NCI-H524 (cell line): ENCODE measurements around the gene DNAH14.
"Not testable (repeated sequence)": the region's sequence is repeated elsewhere in the genome, so short reads cannot be mapped to it uniquely, and the experiment has no call there.

Source experiments
- DNase-seq, 2 experiments: peaks; one replicate each; lab custom pipeline; 2025; lab: John Stamatoyannopoulos, UW

The DNAH14 gene

DNA sequence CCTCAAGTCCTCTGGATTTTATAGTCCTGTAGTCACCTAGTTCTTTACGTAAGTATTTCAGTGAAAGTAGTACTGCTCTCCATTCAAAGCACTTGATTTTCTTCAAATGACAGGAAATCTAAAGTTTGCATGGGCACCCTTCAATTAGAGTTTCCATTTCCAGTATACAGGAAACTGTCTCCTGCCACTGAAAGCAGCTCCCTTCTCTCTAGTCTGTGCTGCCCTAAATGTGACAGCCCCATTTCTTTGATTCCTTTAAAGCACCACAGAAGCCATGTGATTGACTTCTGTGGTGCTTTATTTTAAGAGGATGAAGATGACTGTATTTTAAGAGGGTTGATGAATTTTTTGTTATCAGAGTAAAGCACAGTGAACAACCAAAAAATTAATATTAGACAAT lies 226.1 kb downstream of the DNAH14 start:
- DNase-seq, result no peak

DNA sequence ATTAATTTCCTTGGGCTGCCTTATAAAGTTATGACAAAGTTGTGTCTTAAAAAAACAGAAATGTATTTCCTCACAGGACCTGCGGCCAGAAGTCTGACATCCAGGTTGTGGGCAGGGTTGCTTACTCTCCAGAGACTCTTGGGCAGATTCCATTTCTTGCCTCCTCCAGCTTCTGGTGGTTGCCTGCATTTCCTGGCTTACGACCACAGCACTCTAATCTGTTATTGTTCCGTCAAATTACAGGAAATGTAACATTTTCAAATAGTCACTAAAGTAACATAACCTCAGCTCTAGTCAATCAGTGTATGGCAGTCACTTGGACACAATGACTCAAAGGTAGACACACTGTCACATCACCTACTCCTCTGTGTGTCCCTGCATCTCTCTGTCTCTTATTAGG lies 226.8 kb downstream of the DNAH14 start:
- no peak for DNase-seq

DNA sequence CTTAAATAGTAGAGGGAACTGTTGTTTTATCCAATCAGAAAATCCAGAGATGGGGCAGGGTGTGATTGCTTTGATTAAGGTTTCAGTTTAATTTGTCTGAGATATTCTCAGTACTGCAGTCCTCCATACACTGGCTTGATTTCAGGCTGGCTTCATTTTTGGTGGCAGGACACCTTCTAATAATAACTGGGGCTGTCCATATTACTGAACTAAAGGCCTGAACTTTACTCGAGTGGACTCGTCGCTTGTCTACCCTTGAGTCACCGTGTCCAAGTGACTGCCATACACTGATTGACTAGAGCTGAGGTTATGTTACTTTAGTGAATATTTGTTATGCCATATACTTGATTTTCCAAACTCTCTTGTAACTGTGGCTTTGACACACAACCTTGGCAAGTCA lies 228.8 kb downstream of the DNAH14 start:
- no peak for DNase-seq

DNA sequence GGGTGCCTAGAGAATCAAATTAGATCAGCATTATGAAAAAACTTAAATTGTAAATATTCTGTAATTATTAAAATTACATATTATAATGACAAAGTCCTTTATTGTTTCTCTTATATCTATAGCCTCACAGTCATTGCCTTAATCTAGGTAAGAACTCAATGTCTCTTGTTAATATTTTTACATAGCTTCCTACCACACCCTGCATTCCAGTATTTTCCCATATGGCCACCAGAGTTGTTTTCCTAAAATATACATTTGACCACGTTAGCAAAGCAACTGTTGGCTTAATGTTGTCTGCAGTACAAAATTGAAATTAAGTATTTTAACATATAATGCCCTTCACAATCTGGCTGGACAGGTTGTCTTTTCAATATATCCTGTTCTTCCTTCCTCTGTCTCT lies 230.3 kb downstream of the DNAH14 start:
- no peak for DNase-seq

DNA sequence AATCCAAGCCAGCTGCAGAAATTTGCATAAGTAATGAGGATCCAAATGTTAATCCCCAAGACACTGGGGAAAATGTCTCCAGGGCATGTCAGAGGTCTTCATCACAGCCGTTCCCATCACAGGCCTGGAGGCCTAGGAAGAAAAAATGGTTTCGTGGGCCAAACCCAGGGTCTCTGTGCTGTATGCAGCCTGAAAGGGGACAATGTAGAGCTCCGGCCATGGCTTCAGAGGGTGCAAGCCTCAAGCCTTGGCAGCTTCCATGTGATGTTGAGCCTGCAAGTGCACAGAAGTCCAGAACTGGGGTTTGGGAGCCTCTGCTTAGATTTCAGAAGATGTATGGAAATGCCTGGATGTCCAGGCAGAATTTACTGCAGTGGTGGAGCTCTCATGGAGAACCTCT lies 247.9 kb downstream of the DNAH14 start:
- not testable (repeated sequence) for DNase-seq

DNA sequence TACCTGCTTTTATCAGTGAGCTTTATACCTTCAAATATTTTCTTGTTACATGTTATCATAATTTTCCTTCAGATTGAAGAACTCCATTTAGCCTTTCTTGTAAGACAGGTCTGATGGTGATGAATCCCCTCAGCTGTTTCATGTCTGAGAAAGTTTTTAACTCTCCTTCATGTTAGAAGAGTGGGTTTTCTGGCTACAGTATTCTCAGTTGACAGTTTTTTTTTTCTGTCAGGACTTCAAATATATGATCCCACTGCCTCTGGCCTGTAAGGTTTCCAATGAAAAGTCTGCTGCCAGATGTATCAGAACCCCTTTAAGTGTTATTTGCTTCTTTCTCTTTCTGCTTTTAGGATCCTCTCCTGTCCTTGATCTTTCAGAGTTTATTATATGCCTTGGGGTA lies 250.2 kb downstream of the DNAH14 start:
- no peak for DNase-seq

DNA sequence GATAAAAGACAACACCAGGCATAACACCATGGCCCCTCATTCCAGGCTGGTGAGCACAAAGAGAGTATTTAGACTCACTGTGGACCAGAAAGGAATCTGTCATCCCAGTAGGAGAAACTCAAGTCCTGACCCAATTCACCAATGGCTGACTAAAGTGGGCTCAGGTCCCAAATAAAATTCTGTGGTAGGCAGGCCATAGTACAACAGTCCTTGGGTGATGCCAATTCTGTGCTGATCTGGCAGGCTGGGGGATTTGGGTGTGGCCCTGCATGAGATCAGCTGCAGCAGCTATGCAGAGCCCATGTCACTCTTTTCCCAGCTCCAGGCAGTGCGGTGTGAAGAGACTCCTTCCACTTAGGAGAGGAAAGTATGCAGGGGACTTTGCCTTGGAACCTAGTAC lies 253.2 kb downstream of the DNAH14 start:
- no peak for DNase-seq

DNA sequence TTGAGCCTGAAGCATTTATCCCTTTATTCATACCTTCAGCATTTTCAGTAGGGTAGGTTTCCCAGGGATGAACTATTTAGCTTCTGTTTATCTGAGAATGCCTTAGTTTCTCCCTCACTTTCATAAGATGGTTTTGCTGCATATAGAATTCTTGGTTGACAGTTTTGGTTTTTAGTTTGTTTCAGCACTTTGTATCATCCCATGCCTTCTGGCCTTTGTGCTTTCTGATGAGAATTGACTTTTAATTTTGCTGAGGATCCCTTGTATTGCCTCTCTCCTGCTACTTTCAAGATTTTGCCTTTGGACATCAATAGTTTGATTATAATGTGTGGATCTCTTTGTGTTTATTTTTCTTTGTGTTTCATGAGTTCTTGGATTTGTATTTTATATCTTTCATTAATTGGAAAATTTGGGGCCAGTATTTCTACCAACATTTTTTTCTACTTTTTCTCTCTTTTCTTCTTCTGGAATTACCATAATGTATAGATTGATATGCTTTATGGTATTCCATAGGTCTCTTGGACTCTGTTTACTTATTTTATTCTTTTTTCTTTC lies 261.8 kb downstream of the DNAH14 start:
- no peak for DNase-seq

DNA sequence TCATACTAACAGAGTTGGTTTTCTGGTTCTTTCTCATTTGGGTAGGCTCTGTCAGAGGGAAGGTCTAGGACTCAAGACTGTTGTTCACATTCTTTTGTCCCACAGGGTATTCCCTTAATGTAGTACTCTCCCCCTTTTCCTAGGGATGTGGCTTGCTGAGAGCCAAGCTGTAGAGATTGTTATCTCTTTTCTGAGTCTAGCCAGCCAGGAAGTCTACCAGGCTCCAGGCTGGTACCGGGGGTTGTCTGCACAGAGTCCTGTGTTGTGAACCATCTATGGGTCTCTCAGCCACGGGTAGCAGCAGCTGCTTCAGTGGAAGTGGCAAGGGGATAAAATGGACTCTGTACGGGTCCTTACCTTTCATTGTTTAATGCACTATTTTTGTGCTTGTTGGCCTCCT lies 272.0 kb downstream of the DNAH14 start:
- no peak for DNase-seq

DNA sequence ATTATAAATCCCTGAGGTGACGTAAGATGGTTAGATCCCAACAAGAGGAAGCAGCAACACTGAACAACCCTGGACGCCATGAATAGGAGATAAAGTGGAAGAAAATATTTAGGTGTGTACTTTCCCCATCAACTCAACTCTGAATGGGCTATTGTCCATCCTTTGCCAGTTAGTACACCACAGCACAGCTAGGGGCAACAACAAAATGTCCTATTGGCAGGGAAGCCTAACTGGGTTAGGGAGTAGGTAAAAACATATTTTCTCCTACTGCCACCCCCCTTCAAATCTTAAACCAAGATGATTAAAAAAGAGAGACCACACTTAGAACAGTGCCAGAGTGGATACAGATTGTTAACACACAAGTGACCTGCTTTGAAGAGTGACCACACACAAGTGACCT lies 278.3 kb downstream of the DNAH14 start:
- DNase-seq, result no peak

DNA sequence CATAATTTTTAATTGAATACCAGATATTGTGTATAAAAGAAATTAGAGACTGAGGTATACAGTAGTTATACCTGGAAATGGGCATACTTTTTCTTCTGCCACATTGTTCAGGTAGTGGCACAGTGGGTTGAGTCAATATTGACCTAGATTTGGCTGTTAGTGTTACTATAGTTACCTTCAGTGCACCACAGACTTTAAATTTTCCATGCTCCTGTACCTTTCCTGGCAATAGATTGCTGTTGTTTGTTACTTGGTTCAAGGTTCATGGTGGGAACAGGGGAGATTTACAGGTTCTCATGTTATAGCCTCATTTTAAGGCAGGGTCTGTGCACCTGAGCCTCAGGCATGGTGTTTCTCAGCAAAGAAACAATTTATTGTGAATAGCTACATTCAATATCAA lies 279.7 kb downstream of the DNAH14 start:
- DNase-seq, result no peak

DNA sequence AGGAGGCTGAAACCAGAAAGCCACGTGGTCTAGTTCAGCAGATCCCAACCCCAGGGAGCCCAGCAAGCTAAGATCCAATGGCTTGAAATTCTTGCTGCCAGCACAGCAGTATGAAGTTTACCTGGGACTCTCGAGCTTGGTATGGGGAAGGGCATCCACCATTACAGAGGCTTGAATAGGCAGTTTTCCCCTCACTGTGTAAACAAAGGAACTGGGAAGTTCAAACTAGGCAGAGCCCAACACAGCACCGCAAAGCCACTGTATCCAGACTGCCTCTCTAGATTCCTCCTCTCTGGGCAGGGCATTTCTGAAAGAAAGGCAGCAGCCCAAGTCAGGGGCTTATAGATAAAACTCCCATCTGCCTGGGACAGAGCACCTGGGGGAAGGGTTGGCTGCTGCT lies 280.7 kb downstream of the DNAH14 start:
- not testable (repeated sequence) for DNase-seq

DNA sequence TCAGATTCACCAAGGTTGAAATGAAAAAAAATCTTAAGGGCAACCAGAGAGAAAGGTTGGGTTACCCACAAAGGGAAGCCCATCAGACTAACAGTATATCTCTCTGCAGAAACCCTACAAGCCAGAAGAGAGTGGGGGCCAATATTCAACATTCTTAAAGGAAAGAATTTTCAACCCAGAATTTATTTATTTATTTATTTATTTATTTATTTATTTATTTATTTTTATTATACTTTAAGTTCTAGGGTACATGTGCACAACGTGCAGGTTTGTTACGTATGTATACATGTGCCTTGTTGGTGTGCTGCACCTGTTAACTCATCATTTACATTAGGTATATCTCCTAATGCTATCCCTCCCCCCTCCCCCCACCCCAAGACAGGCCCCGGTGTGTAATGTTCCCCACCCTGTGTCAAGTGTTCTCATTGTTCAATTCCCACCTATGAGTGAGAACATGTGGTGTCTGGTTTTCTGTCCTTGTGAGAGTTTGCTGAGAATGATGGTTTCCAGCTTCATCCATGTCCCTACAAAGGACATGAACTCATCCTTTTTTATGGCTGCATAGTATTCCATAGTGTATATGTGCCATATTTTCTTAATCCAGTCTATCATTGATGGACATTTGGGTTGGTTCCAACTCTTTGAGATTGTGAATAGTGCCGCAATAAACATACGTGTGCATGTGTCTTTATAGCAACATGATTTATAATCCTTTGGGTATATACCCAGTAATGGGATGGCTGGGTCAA lies 282.4 kb downstream of the DNAH14 start:
- DNase-seq, result not testable (repeated sequence)

DNA sequence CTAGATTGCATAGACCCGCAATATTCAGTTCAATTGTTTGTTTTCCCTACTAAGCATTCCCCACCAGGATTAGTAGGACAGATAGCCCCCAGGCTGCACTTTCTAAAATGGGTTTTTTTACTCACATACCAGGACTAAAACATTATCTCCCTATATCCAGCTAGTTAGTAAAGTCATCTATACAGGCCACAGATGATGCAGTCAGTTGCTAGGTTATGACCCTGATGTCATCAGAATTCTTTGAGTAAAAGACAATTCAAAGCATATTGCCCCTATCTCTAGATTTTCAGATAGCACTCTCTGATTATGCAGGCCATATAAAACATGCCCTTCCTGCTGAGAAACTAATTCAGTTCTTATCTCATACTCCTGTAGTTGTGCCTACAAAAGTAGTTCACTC lies 294.8 kb downstream of the DNAH14 start:
- DNase-seq, result no peak

DNA sequence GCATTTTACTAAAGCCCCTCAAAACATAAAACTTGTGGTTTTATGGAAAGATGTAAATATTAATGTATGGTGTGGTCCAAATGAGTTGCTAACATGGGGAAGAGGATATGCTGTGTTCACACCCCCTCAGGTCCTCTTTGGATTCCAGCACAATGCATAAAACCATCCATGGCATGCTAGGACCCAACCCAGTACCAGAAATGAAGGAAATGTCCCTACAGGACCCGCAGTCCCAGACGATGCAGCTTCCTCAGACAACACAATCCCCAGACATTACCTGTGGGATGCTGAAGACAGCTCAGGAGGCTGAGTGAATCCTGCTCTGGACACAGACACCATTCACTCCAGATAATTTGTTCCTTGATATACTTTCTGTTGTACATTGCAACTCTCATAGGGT lies 296.2 kb downstream of the DNAH14 start:
- DNase-seq, result no peak

DNA sequence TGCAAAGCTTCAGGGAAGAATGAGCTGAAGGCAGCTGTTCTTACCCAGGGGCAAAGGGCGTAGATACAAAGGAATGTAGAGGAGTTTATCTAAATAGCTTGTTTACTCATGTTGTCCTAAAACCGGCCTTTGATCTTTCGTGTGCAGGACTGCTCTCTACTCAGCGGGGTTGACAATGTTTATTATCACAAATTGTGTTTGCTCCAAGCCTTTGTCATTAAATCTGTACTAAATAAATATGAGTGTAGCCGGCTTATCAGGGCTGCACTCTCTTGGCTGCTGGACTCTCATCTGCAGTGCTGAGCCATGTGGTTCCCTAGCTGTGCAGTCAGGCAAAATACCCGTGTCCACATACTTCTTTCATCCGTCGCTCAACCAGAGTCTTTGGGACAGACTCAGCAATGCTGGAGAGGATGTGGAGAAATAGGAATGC lies 299.4 kb downstream of the DNAH14 start:
- DNase-seq, result no peak

DNA sequence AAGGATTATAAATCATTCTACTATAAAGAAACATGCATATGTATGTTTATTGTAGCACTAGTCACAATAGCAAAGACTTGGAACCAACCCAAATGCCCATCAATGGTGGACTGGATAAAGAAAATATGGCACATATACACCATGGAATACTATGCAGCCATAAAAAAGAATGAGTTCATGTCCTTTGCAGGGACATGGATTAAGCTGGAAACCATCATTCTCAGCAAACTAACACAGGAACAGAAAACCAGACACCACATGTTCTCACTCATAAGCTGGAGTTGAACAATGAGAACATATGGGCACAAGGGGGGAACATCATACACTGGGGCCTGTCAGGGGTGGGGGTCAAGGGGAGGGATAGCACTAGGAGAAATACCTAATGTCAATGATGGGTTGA lies 300.0 kb downstream of the DNAH14 start:
- not testable (repeated sequence) for DNase-seq

DNA sequence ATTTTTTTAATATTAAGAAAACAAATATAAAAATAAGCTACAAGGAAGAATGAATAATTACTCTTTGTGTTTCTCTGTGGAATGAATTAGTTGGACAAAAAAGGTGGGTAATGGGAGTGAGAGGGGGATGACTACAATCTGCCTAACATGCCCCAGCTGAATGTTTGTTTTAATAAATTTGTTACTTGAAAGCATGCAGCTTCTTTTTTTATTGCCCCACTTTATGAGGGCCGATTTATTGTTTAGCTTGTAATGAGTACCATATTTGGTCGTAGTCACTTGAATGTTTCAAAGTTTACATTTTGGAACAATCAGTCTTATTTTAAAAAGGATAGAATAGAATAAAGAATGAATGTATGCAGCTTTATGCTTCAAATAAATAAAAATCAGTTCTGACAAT lies 301.0 kb downstream of the DNAH14 start:
- DNase-seq, result no peak

DNA sequence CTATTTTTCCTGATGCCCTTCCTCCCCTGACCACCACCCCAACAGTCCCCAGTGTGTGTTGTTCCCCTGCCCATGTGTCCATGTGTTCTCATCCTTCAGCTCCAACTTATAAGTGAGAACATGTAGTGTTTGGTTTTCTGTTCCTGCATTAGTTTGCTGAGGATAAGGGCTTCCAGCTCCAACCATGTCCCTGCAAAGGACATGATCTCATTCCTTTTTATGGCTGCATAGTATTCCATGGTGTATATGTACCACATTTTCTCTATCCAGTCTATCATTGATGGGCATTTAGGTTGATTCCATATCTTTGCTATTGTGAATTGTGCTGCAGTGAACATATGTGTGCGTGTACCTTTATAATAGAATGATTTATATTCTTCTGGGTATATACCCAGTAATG lies 303.5 kb downstream of the DNAH14 start:
- DNase-seq, result not testable (repeated sequence)

DNA sequence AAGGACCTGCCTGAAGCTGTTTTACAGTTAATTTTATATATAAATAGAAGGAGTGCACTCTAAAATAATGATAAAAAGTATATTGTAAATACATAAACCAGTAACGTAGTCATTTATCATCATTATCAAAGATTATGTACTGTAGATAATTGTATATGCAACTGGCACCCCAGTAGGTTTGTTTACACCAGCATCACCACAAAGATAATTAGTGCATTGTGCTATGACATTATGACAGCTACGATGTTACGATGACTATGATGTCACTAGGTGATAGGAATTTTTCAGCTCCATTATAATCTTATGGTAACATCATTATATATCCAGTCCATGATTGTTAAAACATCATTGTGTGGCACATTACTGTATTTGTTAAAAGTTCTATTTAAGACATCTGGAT lies 313.1 kb downstream of the DNAH14 start:
- DNase-seq, result no peak

DNA sequence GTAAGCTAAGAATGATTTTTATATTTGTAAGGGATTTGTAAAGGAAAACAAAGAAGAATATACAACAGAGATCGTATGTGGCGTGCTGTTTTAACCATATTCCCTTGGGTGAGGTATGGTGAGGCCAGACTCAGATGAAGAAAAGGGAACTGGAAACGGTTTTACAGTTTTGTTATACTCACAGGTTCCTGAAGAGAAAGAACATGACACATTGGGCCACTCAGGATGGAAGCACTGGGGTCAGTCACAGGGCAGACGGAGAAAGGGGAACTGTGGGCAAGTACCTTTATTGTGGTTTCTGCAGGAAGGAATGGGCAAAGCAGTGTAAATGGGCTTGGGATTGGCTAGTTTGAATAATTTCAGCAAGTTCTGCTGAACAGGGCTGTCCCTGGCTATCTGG lies 321.0 kb downstream of the DNAH14 start:
- no peak for DNase-seq

DNA sequence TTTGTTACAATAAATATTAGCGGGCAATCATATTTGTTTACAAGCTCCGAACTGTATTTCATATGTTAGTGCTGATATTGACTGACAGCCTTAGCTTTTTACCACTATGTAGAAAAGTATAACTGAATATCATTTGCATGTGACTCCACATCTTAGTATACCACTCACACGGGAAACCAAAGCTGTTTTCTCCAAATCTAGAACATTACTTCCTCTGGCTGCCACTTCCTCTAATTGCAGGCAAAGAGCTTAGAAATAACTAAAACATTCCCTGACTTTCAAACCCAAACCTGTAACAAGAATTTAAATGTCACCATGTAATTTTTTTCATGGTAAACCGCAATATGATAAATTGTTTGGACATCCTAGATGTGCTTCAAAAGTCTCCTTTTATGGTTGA lies 323.7 kb downstream of the DNAH14 start:
- no peak for DNase-seq

DNA sequence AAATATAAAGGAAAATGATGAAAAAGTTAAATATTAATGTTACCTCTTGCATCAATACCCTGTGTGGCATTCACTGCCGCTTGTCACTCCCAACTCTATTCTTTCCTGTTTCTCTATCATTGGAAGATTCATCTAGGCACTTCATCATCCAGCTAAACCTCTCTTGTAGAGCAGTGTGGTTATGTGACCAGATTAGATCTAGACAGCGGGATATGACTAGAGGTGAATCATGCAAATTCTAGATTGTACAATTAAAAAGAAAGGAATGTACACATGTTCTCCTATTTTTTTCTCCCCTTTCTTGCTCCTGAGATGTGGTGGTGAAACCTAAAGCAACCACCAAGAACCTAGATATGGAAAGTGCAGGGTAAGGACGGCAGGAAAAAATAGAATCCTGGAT lies 324.3 kb downstream of the DNAH14 start:
- DNase-seq, result no peak

DNA sequence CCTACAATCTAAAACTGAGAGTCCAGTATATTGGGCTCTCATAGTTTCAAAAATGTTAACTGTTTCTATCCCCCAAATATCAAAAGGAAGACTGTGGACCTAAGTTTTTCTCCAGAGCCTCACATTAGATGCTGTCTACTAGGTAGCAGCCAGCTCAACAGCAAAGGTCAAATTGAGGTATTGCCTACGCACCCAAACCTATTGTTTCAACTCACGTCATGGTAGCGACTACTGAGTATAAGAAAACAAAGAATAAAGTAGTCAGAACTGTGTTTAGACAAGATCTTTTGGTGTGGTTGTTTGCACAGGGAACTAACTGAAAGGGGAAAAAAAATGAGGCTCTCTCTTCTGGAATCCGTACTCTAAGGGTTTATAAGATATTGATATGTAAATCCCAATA lies 325.2 kb downstream of the DNAH14 start:
- DNase-seq, result no peak
